GM10847 (cell line): ENCODE results near the gene MMP24.

Experiments
- POLR2A ChIP-seq: IDR thresholded peaks from 2 replicates; pipeline ENCODE4 v1.6.1; 2011; ENCODE audit not compliant: insufficient read length; ENCODE audit errors: extremely low read depth

MMP24 gene

DNA sequence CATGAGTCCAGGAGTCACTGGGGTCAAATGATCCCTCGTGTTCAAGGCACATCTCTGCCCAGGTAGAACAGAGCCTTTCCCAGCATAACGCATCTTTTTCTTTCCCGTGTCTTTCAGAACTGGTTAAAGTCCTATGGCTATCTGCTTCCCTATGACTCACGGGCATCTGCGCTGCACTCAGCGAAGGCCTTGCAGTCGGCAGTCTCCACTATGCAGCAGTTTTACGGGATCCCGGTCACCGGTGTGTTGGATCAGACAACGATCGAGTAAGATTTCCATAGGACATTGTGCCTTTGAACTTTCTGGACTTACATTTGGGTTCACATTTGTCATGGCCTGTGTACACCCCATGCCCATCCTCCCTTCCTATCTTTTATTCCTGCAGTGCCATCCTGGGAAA lies 20.2 kb downstream of the MMP24 start:
- no peak for TF ChIP-seq POLR2A

- no peak for TF ChIP-seq POLR2A
Observed at GRCh38 chr20:35248641-35249475, 22.4 kb downstream of the MMP24 start.

- no peak for TF ChIP-seq POLR2A
Observed at GRCh38 chr20:35251613-35251940, 25.1 kb downstream of the MMP24 start.

DNA sequence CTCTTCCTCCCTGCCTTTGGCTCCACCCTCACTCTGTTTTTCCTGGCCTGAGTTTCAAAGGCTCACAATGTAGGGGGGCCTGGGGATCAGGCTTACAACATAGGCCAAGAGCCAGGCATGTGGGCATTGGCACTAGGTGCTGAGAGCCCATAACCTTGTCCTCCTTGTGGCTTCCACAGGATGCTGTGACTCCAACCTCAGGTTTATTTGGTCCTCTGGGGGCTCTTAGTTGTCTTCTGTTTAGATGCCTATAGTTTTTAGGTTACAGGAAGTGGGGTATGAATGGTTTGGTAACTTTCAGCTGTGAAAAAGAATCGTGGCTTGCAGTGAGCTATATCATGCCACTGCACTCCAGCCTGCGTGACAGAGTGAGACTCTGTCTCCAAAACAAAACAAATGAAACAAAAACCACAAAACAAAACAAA lies 25.6 kb downstream of the MMP24 start:
- no peak for TF ChIP-seq POLR2A

- TF ChIP-seq POLR2A = no peak
Observed at GRCh38 chr20:35253010-35253409, 26.5 kb downstream of the MMP24 start.

GRCh38 chr20:35254448-35254999 lies 28.0 kb downstream of the MMP24 start:
- TF ChIP-seq POLR2A = no peak

DNA sequence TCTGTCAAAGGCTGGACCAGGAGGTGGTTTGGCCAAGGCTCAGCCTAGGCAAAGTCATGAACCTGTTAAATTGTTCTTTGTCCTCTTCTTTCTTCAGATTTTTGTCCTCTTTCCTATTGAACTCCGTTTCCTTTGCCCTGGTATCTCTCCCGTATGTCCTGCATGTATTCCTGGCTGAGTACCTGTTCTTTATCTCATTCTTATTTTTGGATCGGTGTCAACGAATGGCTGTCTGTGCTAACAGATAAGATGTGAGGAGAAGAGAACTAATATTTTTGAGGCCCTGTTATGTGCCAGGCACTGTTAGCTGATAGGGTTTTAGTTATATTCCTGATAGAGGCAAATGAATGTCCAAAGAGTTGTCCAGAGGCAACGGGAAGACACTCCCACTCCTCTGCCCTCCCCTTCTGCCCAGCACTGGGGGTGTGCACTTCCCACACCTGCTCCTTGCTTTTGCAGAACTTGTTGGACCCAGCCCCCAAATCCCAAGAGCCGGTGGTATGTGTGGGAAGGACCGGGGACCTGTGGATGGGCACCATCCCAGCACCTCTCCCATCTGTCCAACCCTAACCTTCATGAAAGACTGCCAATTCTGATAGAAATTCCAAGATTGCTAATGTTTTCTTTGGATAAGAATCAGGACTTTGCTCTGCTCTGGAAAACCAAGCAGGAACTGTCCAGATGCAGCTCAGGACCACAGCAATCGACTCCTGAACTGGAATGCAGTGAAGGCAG lies 30.9 kb downstream of the MMP24 start:
- TF ChIP-seq POLR2A = no peak

- TF ChIP-seq POLR2A = no peak
Observed at GRCh38 chr20:35260426-35260825, 33.9 kb downstream of the MMP24 start.

- no peak for TF ChIP-seq POLR2A
Observed at GRCh38 chr20:35263532-35264341, 37.2 kb downstream of the MMP24 start.

DNA sequence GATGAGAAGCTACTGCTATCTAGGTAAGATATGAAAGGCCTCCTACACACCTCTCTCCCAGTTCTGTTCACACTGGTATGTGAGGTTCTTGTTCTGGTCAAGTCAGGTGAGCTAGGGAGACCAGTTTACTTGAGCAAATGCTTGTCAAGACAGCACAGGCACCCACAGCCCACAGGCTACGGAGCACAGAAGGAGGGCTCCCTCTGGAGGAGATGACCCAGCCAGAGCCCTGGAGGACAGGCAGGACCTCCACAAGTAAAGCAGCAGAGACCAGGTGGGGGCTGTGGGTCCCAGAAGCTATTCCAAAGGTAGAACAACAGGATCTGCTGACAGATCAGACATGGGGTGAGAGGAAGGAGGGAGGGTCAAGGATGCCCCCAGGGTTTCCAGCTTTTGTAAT lies 38.3 kb downstream of the MMP24 start:
- TF ChIP-seq POLR2A = no peak

DNA sequence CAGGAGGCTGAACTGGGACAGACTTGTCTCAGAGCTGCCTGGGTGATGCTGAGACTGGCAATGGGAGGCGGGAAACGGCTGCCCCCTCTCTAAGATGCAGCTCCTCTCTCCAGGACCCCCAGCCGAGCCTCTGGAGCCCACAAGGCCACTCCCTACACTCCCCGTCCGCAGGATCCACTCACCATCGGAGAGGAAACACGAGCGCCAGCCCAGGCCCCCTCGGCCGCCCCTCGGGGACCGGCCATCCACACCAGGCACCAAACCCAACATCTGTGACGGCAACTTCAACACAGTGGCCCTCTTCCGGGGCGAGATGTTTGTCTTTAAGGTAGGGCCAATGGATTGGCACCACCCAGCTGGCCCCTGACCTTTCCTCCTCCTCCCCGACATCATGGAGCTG lies 40.6 kb downstream of the MMP24 start:
- no peak for TF ChIP-seq POLR2A

DNA sequence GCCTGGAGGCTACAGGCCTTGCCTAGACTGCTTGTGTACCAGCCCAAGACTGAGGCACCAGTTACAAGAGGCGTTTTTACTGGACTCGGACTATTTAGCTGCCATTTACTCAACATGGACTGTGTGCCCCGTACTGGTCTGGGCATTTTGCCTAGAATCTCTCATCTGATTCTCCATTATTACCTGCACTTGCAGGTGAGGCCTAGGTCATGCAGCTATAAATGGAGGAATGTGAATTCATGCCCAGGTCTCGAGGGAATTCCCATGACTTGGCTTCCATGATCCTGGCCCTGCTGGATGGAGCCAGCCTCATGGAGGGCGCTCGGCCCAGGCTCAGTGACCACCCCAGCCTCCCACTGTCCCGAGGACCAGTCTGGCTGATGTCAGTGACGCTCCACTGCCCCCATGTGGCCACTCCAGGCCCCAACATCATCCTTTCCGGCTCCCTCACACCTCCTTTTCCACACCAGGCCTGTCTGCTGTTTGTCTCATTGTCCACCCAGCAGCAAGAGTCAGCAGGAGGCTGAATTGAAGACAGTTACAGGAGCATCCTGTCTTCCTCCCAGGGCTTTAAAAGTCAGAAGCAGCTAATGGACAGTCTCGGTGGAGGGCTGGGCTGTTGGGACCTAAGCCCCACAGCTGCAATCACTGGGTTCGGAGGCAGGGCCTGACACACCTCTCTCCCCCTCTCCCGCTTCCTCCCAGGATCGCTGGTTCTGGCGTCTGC lies 42.7 kb downstream of the MMP24 start:
- TF ChIP-seq POLR2A = no peak

- TF ChIP-seq POLR2A = no peak
Observed at GRCh38 chr20:35270021-35270902, 43.8 kb downstream of the MMP24 start.
